GM12878 (cell line): ENCODE data around the gene DNAJB6.

Source experiments
- CTCF ChIP-seq, 3 experiments: IDR thresholded peaks in 2 of 3; conservative IDR thresholded peaks in 1 of 3; 2 replicates each; pipeline ENCODE4 v1.5.1; 2011; ENCODE audit warnings: low read depth in 3 of 3, low read length in 3 of 3, mild to moderate bottlenecking in 3 of 3, control low read depth in 2 of 3, moderate library complexity in 2 of 3, inconsistent platforms in 1 of 3, mixed read lengths in 1 of 3; ENCODE audit not compliant: control insufficient read depth in 2 of 3, insufficient read depth in 1 of 3; ENCODE audit errors: extremely low read depth in 1 of 3
- FOXM1 ChIP-seq: IDR thresholded peaks from 2 replicates; pipeline ENCODE4 v1.6.1; 2012; ENCODE audit warnings: low read depth, mild to moderate bottlenecking, inconsistent platforms, low read length, moderate library complexity
- POLR2A ChIP-seq: IDR thresholded peaks from 2 replicates; pipeline ENCODE4 v1.6.1; 2011; ENCODE audit warnings: low read depth, mild to moderate bottlenecking, low read length
- SMAD1 ChIP-seq: fragments of 450-650 bp; IDR thresholded peaks from 2 replicates; pipeline ENCODE4 v1.6.1; 2018; ENCODE audit warnings: mild to moderate bottlenecking, low read depth; ENCODE audit not compliant: partially characterized antibody
- TF ChIP-seq, protein P1 (sequence below): IDR thresholded peaks from 2 replicates; pipeline ENCODE4 v1.6.1; 2012; ENCODE audit warnings: low read depth, low read length, improper control_type of control experiment

DNA sequence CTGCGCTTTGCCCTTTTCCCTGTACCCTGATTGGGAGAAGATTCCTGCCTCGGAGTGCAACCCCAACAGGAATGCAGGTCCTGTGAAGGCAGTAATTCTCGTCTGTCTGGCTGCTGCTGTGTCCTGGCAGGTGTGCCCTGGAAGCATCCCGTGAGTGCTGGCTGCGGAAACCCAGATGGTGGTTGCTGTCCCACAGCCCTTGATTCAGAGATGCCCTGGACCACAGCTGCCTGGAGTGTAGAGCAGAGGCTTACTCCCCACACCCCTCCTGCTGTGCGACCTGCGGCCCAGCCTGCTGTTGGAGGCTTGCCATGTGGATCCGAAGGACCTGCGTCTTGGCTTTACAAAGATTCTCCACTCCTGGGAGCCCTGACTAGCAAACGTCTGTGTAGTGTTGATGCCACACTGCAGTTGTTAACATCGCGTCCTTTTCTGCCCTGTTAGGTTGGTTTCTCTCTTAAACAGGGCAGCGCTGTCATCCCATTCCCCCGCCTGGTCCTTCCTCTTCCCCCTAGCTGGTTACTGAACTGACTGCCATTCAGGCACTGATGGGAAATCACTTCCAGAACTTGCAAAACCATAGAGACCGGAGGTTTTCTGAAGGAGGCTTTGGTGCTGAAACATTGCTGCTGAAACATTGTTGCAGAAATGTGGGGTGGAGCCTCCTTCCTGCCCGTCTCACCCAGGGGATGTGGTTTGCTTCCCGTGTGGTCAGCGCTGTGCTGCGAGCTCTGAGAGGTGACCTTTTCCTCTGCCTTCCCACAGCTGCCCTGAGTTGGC, 53.3 kb downstream of the DNAJB6 start:
- TF ChIP-seq CTCF (IDR thresholded peaks at IDR 0.05 in 2 of 3, conservative IDR thresholded peaks at IDR 0.05 in 1 of 3; ENCODE audit: control insufficient read depth in 2 of 3, extremely low read depth in 1 of 3, insufficient read depth in 1 of 3, low read depth in 3 of 3, low read length in 3 of 3) (no peak), POLR2A (no peak), SMAD1 (no peak), FOXM1 (no peak)
- TF ChIP-seq, protein P1, sequence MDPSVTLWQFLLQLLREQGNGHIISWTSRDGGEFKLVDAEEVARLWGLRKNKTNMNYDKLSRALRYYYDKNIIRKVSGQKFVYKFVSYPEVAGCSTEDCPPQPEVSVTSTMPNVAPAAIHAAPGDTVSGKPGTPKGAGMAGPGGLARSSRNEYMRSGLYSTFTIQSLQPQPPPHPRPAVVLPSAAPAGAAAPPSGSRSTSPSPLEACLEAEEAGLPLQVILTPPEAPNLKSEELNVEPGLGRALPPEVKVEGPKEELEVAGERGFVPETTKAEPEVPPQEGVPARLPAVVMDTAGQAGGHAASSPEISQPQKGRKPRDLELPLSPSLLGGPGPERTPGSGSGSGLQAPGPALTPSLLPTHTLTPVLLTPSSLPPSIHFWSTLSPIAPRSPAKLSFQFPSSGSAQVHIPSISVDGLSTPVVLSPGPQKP = no peak
